Endothelial cell of umbilical vein (primary cell): Measurements from ENCODE around the gene QPCT. TPM values are rescaled to one million over a fixed set of nuclear protein-coding genes. Genes with fewer than 3 reads are reported as not detected.

Experiments used
- BruUV-seq: library from RNA; stranded (reverse); fragments of 400-500 nt; replicated peaks from 2 replicates; lab custom pipeline; 2021; lab: Mats Ljungman, UMichigan
- CTCF ChIA-PET: fragments of 300-600, 350-600 bp; sonication (Branson Sonifier 250); formaldehyde crosslinking; loops from one replicate; lab custom pipeline; 2021; ENCODE audit warnings: antibody characterized with exemption, inconsistent platforms; lab: Charles Lee
- POLR2A ChIA-PET: fragments of 300-600, 350-600 bp; sonication (Branson Sonifier 250); formaldehyde crosslinking; loops from one replicate; lab custom pipeline; 2021; ENCODE audit warnings: antibody characterized with exemption, inconsistent platforms; lab: Charles Lee
- DNase-seq: peaks from one replicate; pipeline ENCODE4 v3.0.0-alpha.2; 2011; ENCODE audit warnings: low read depth, low spot score
- FAIRE-seq: peaks from 2 replicates; lab custom pipeline; 2011; peaks lifted over from hg19 to GRCh38; lab: Jason Lieb, UNC
- H2AFZ ChIP-seq: 2 replicates; pipeline ENCODE4 v1.6.0; 2012; ENCODE audit warnings: low read depth, low read length, control low read depth, inconsistent platforms
- H3K27ac ChIP-seq: 2 replicates; pipeline ENCODE4 v1.5.1; 2011; ENCODE audit warnings: low read depth, mild to moderate bottlenecking, control low read depth, low read length, moderate library complexity; ENCODE audit not compliant: insufficient read depth
- H3K27me3 ChIP-seq, 2 experiments: 2 replicates each; pipeline versions ENCODE4 v1.6.0 to v1.6.1; 2011; ENCODE audit warnings: low read length in 2 of 2, mixed read lengths in 1 of 2; ENCODE audit not compliant: control insufficient read depth in 2 of 2, insufficient read depth in 2 of 2
- H3K36me3 ChIP-seq, 2 experiments: 2 replicates in 1 of 2; 3 replicates in 1 of 2; pipeline ENCODE4 v1.5.1; 2011; ENCODE audit warnings: low read length in 2 of 2, mild to moderate bottlenecking in 1 of 2, moderate library complexity in 1 of 2; ENCODE audit not compliant: control insufficient read depth in 2 of 2, insufficient read depth in 2 of 2; ENCODE audit errors: extremely low read depth in 1 of 2
- H3K4me1 ChIP-seq: 3 replicates; pipeline ENCODE4 v1.5.1; 2011; ENCODE audit warnings: mild to moderate bottlenecking, low read length; ENCODE audit not compliant: control insufficient read depth, insufficient read depth; ENCODE audit errors: extremely low read depth
- H3K4me2 ChIP-seq: 2 replicates; pipeline ENCODE4 v1.6.1; 2011; ENCODE audit warnings: low read length, control low read depth, mixed read lengths; ENCODE audit not compliant: insufficient read depth
- H3K4me3 ChIP-seq, 3 experiments: fragments of 200-600 bp in 1 of 3; sonication (generic), shearing (Covaris generic) in 1 of 3; replicated peaks in 1 of 3; 2 replicates each; pipeline ENCODE4 v1.5.1; 2011 to 2016; ENCODE audit warnings: control low read depth in 3 of 3, low read length in 3 of 3, mild to moderate bottlenecking in 2 of 3, inconsistent platforms in 1 of 3, low read depth in 1 of 3, moderate library complexity in 1 of 3; ENCODE audit not compliant: insufficient read depth in 1 of 3
- H3K79me2 ChIP-seq: 2 replicates; pipeline ENCODE4 v1.6.0; 2012; ENCODE audit warnings: low read length, inconsistent platforms; ENCODE audit not compliant: control insufficient read depth, insufficient read depth
- H3K9ac ChIP-seq: replicated peaks from 2 replicates; pipeline ENCODE3; 2011; ENCODE audit warnings: low read length, control low read depth; ENCODE audit not compliant: insufficient read depth; ENCODE audit errors: extremely low read depth
- H3K9me1 ChIP-seq: replicated peaks from 3 replicates; pipeline ENCODE4 v1.6.0; 2011; ENCODE audit warnings: mild to moderate bottlenecking, low read length; ENCODE audit not compliant: control insufficient read depth, insufficient read depth; ENCODE audit errors: extremely low read depth
- H3K9me3 ChIP-seq: replicated peaks from 2 replicates; pipeline ENCODE4 v1.5.1; 2012; ENCODE audit warnings: low read length, inconsistent platforms; ENCODE audit not compliant: control insufficient read depth, insufficient read depth
- H4K20me1 ChIP-seq: replicated peaks from 2 replicates; pipeline ENCODE3; 2011; ENCODE audit warnings: mild to moderate bottlenecking, low read length; ENCODE audit not compliant: control insufficient read depth, insufficient read depth; ENCODE audit errors: extremely low read depth
- CTCF ChIP-seq, 2 donors: IDR thresholded peaks; 1 replicate in 1 of 2; 2 replicates in 1 of 2; pipeline ENCODE4 v1.5.1; 2011; ENCODE audit warnings: low read length in 2 of 2, mild to moderate bottlenecking in 2 of 2, moderate library complexity in 2 of 2, control low read depth in 1 of 2, inconsistent platforms in 1 of 2, low read depth in 1 of 2; ENCODE audit not compliant: insufficient read depth in 1 of 2; ENCODE audit errors: extremely low read depth in 1 of 2
- EZH2 ChIP-seq: IDR thresholded peaks from 2 replicates; pipeline ENCODE4 v1.6.1; 2012; ENCODE audit warnings: borderline replicate concordance, low read depth, mild to moderate bottlenecking, moderate library complexity, low read length, inconsistent platforms; ENCODE audit not compliant: severe bottlenecking
- FOS ChIP-seq: IDR thresholded peaks from 2 replicates; pipeline ENCODE4 v1.6.1; 2011; ENCODE audit warnings: mild to moderate bottlenecking, low read length, moderate library complexity, borderline replicate concordance; ENCODE audit not compliant: insufficient read depth
- GATA2 ChIP-seq: IDR thresholded peaks from 2 replicates; pipeline ENCODE4 v1.7.0; 2011; ENCODE audit warnings: low read depth, mild to moderate bottlenecking, moderate library complexity, mixed read lengths, low read length; ENCODE audit not compliant: insufficient read length, insufficient read depth
- JUN ChIP-seq: IDR thresholded peaks from 2 replicates; pipeline ENCODE4 v1.6.1; 2011; ENCODE audit warnings: borderline replicate concordance, low read depth; ENCODE audit not compliant: insufficient read length, insufficient read depth
- MAX ChIP-seq: IDR thresholded peaks from 2 replicates; pipeline ENCODE4 v1.6.1; 2011; ENCODE audit not compliant: insufficient read depth, insufficient read length
- MYC ChIP-seq: IDR thresholded peaks from one replicate; pipeline ENCODE4 v1.6.1; 2011; ENCODE audit warnings: mild to moderate bottlenecking, low read depth, low read length
- POLR2A ChIP-seq: IDR thresholded peaks from 2 replicates; pipeline ENCODE4 v1.6.1; 2012; ENCODE audit warnings: low read depth, mild to moderate bottlenecking, control low read depth, low read length
- POLR2AphosphoS5 ChIP-seq: IDR thresholded peaks from 2 replicates; pipeline ENCODE4 v1.6.1; 2012; ENCODE audit warnings: low read depth, mild to moderate bottlenecking, control low read depth, low read length, moderate library complexity; ENCODE audit not compliant: insufficient read depth
- dilution Hi-C: fragments of 300-500 bp; cut with MboI; formaldehyde crosslinking; loops from one replicate; pipeline ENCODE4 v1.15.0; 2019; ENCODE audit warnings: low sequenced_read_pairs; ENCODE audit not compliant: extremely low pct_ligation_motif_present
- intact Hi-C: fragments of 100-400 bp; cut with micrococcal nuclease; formaldehyde crosslinking; loops from one replicate; pipeline ENCODE4 v1.10.0; 2022
- polyA plus RNA-seq, 4 experiments: library from polyadenylated mRNA; depleted of rRNA in 3 of 4; stranded (reverse) in 3 of 4; unstranded in 1 of 4; fragments of >200 nt; gene quantifications; 2 replicates each; pipeline versions ENCODE4 v1.2.1 to v1.2.3, GENCODE V29; 2011 to 2012; ENCODE audit warnings: missing spikeins in 1 of 4
- total RNA-seq: library from RNA; stranded (reverse); gene quantifications from 2 replicates; pipeline ENCODE4 v1.2.3, GENCODE V29; 2021

The QPCT gene
- total and polyA plus RNA-seq, 2 donors (not counting 3 experiments of a cell fraction or from before 2014, with no cell fraction given), result 12.8 to 17.2 TPM

DNA sequence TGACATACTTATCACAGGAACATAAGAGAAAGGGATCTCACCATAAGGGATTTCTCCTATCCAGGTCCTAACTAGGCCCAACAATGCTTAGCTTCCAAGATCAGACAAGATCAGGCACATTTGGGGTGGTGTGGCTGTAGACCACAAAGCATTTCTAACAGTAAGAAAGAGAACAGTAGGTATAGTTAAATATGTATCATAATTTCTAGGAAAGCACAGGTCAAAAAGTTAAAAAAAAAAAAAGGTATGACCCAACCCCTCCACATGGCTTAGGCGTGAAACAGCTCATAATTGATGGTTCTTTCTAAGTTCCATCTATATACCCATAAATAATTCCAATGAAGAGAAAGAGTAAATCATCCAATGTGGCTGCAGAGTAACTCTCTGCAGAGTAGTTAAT, 26.7 kb upstream of the QPCT start:
- H3K27me3 ChIP-seq, result no peaks in the 10 kb centered on the region
- DNase-seq, result no peak
- no peak overlapping the region for H3K4me3 ChIP-seq
- H3K9me3 ChIP-seq, result no peaks in the 10 kb centered on the region
- dilution Hi-C loops, result no loop called here
- H3K79me2 ChIP-seq, result peaks cover 96% of the 10 kb centered on the region
- H3K4me2 ChIP-seq, result no peak overlapping the region
- H3K36me3 ChIP-seq, result peaks cover 1 to 5% of the 10 kb centered on the region in 2 experiments
- H3K9ac ChIP-seq, result no peak overlapping the region
- no peak overlapping the region for H2AFZ ChIP-seq
- POLR2A ChIA-PET, result no interaction called here
- no peaks in the 10 kb centered on the region for H3K9me1 ChIP-seq
- CTCF ChIA-PET, result interaction anchor here (1.6 kb wide), 1 partner anchor 560 kb away, joined by 4 read pairs; no protein-coding TSS in a partner anchor
- intact Hi-C loops, result no loop called here
- H3K27ac ChIP-seq, result no peak overlapping the region
- BruUV-seq, result no TSS peak
- TF ChIP-seq FOS (no peak), POLR2A (no peak), CTCF (IDR thresholded peaks at IDR 0.05; ENCODE audit: extremely low read depth in 1 of 2, insufficient read depth in 1 of 2, low read depth in 1 of 2, low read length in 2 of 2) (no peak), POLR2AphosphoS5 (no peak), MYC (no peak), MAX (no peak), EZH2 (no peak), JUN (no peak), GATA2 (no peak)
- peaks cover 10% of the 10 kb centered on the region for H4K20me1 ChIP-seq
- peaks cover 13% of the 10 kb centered on the region for H3K4me1 ChIP-seq
- FAIRE-seq, result no peak
